ENCODE measurements around the gene LRRC8E.
A peak's percentile ranks its signal among the peaks of the same experiment; 100 is the strongest.

The LRRC8E gene

DNA sequence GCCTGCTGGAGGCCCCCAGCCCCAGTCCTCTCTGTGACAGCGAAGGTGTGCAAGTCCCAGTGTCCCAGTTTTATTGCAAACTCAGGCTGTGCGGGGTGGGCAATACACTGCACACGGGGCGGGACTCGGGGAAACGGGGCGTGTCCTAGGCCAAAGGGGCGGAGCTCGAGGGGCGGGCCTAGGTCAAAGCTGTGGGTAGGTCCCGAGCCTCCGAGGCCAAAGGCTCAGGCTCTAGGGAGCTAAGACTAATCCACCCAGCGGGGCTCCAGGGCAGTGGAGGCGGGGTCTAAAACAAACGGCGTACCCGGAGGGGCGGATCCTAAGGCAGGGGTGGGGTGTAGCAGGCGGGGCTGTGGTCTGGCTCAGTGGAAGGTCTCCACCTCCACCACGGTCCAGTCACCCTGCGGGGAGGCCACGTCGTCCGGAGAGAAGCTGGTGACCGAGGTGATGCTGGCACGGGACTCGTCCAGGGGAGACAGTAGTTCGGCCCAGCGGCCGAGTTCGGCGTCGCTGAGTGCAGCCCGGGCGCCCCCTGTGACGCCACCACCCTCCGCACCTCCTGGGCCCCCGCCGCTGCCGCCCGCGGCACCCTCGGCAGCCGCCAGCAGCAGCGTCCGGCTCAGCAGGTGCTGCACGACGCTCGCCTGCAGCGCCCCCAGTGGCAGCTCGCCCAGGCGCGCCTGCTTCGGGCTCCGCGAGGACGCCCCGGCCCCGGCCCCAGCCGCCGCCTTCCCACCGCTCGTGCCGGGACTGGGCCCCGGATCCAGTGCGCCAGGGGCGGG, 19.4 kb upstream of the LRRC8E start:
- DNase-seq = peak; percentile 61

DNA sequence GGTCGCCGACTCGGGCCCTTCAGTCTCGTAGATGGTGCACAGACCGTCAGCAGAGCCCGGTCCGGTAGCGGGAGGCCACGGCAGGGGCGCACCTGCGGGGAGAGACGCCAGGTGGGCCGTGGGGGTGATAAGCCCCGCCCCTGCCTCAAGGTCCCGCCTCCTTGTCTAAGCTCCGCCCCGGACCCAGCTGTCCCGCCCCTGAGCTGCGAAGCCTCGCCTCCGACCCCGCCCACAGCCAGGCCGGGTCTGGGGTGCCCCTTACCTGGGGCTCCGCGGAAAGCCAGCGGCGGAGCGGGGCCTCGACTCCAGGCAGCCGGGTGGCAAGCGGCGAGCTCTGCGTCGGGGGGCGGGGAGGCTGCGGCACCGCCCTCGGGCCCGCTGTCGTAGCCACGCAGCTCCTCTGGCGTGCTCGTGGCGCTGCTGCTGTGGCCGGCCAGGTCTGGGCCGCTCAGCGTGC, 18.8 kb upstream of the LRRC8E start:
- DNase-seq = peak; percentile 31

DNA sequence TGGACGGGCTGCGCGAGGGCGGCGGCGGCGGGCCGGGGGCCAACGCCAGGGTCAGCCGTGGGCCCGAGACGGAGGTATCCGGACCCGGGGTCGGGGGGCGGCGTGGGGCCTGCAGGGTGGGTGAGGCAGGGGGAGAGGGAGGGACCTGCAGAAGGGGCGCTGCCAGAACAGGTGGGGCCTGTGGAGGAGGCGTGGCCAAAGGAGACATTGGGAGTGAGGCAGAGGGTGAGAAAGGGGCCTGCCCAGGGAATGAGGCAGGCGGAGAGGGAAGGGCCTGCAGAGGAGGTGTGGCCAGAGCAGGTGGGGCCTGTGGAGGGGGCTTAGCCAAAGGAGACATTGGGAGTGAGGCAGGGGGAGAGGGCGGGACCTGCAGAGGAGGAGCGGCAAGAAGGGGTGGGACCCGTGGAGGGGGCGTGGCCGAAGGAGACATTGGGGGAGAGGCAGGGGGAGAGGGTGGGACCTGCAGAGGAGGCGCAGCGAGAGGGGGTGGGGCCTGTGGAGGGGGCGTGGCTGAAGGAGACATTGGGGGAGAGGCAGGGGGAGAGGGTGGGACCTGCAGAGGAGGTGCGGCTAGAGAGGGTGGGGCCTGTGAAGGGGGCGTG, 18.3 kb upstream of the LRRC8E start:
- DNase-seq = no peak

- peak; percentile 38 for DNase-seq
Measured at GRCh38 chr19:7870571-7871436, 17.5 kb upstream of the LRRC8E start.

DNA sequence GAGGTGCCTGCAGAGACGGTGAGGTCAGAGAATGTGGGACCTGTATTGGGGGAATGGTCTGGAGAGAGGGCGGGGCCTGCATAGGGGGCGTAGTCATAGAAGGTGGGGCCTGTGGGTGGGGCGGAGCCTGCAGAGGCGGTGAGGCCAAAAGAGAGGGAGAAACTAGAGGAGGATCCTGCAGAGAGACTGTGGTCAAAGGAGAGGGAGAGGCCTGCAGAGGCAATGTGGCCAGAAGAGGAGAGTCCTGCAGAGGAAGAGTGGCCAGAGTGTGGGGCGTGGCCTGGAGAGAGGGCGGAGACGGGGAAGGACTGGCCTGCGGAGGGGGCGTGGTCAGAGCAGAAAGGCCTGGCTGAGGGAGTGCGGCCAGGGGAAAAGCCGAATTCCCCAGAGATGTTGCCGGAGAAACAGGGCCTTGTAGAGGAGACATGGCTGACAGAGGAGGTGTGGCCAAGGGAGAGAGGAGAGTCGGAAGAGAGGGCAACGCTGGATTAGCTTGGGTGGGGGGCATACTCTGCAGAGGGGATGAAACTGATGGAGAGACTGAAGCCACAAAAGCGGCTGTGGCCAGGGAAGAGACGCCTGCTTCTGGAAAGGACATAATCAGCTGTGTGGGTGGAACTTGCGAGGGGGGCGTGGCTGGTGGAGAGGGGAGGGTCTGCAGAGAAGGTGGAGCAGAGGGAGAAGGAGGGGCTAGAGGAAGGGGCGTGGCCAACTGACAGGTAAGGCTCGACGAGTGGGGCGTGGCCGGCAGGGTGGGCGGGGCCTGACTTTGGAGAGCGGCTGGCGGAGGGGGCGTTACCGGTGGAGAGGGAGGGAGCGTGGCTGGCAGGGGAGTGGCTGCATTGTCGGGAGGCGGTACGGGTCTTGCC, 16.6 kb upstream of the LRRC8E start:
- peak; percentile 81 for DNase-seq

DNA sequence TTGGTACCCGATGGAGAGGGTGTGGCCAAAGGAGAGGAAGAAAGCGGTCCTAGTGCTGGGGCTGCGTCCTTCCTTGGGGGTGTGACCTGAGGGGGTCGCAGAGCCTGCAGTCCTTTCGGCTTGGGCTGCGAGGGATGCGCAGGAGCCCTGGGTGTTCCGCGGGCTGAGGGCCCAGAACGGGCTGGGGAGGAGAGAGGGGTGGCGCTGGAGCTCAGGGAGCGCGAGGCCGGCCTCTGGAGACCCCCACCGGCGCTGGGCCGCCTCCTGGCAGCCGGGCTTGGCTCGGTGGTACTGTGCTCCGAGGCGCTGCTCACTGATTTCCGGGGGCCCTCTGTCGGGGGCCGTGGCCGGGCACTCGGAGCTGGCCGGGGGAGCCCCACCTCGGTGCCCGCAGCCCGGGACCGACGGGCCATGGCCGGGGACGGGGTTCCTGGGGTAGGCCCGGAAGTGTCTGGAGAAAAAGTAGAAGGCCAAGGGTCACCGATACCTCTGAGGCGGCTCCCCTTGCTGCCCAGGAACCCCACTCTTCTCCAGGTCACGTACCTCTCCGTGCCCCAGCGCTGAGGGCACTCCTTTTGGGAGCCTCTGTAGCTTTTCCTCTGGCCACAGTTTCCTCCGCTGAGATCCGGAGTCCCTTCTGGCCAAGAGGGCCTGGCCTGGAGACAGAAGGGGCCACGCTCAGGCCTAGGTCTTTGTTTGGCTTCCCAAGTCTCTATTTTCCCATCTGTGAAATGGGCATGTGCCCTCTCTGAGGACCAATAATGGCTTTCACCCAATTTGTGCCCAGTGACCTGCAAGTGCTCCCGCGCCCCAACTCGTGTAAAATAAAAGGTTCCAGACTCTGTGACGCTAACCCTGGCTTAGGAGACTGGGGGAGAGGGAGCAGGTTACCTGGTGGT, 15.8 kb upstream of the LRRC8E start:
- no peak for DNase-seq

DNA sequence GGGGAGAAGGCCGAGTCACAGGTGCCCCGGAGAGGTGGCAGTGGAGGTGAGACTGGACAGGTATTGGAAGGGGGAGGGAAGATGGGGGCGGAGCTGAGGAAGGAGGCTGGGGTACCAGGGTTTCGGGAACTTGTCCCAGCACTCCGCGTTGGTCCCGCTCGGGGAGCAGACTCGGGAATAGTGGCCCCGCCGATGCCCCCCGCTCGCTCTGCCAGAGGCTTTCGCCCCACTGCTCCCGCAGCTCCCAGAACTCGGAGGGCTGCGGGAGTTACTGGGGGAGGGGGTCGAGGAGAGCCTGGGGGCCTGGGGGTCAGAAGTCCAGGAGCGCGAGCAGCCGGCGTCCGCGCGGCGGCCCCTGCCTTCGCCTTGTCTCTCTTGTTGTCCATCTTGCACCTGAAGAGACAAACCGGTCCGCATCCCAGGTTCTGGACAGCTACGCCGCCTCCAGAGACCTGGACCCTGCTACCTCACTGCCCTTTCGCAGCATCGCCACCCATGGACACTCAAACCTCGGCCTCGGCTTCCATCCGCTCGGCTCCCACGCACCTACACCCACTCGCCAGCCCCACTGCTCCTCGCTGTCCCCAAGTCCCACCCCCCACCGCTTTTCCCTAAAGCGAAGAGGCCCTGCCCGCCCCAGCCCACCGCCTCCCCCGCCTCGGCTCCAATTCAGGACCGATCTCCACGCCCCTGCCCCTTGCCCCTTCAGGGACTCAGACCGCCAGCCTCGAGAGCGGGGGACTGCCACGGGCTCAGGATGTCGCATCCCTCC, 14.8 kb upstream of the LRRC8E start:
- no peak for DNase-seq

GRCh38 chr19:7874076-7874896, 14.0 kb upstream of the LRRC8E start, which contains the start of gene PRR36:
PRR36 (minus strand) TSS chr19:7874390; CDS start chr19:7873689, 701 bp downstream.
- DNase-seq = no peak

GRCh38 chr19:7874897-7875273, 13.4 kb upstream of the LRRC8E start:
- DNase-seq = no peak

DNA sequence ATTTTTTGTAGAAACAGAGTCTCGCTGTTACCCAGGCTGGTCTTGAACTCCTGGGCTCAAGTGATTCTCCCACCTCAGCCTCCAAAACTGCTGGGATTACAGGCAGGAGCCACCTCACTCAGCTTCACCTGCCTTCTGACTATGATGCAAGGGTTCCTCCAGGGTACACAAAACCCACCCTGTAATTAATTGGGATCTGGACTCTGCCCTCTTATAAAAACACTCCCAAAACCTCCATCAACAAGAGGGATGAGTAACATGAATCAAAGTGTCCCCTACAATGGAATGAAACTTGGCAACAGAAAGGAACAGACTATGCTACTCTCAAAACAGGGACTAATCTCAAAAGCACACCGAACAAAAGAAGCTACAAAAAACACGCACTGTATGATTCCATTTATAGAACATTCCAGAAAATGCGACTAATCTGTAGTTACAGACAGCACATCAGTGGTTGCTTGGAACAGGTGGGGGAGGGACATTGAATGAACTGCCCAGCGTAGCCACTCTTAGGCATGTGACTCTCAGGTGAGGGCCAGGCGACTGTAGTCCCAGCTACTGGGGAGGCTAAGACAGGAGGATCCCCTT, 11.0 kb upstream of the LRRC8E start:
- no peak for DNase-seq

GRCh38 chr19:7879111-7879807, 9.1 kb upstream of the LRRC8E start:
- no peak for DNase-seq

- no peak for DNase-seq
Measured at GRCh38 chr19:7879836-7880235, 8.5 kb upstream of the LRRC8E start.

DNA sequence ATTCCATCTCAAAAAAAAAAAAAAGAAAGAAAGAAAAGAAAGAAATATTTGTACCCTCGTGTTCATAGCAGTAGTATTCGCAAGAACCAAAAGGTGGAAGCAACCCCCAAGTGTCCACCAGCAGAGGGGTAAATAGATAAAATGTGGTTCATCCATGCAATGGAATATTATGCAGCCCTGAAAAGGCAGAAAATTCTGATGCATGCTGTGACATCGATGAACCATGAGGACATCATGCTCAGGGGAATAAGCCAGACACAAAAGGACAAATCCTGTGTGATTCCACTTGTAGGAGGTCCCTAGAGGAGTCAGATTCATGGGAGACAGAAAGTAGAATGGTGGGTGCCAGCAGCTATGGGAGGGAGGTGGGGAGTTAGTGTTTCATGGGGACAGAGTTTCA, 6.4 kb upstream of the LRRC8E start:
- DNase-seq = no peak

GRCh38 chr19:7883105-7883504, 5.2 kb upstream of the LRRC8E start:
- no peak for DNase-seq

DNA sequence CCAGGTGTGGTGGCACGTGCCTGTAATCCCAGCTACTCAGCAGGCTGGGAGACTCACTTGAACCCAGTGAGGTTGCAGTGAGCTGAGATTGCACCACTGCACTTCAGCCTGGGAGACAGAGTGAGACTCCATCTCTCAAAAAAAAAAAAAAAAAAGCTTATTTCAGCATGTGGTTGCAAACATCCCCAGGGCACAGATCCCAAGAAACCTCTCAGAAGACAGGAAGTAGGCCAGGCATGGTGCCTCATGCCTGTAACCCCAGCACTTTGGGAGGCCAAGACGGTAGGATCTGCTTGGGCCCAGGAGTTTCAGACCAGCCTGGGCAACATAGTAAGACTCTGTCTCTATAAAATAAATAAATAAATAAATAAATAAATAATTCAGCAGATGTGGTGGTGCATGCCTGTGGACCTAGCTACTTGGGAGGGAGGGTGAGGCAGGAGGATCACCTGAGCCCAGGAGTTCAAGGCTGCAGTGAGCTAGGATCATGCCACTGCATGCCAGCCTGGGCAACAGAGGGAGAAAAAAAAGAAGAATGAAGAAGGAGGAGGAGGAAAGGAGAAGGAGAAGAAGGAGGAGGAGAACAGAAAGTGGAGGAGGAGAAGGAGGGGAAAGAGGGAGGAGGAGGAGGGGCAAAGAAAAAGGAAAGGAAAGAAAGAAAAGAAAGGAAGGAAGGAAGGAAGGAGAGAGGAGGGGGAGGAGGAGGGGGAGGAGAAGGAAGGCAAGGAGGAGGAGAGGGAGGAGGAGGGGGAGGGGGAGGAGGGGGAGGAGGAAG, 4.3 kb upstream of the LRRC8E start:
- no peak for DNase-seq

DNA sequence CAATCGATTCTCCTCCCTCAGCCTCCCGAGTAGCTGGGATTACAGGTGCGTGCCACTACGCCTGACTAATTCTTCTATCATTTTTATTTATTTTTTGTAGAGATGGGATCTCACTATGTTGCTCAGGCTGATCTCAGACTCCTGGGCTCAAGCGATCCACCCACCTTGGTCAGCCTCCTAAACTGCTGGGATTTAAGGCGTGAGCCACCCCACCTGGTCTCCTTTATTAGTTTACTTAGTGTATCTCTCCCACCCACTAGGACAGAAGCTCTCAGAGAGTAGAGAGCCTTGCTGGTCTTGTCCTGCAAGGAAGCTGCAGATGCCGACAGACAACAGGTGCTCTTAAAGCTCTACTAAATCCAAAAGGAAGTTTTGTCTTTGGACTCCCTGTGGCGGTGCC, 2.5 kb upstream of the LRRC8E start:
- DNase-seq = no peak

DNA sequence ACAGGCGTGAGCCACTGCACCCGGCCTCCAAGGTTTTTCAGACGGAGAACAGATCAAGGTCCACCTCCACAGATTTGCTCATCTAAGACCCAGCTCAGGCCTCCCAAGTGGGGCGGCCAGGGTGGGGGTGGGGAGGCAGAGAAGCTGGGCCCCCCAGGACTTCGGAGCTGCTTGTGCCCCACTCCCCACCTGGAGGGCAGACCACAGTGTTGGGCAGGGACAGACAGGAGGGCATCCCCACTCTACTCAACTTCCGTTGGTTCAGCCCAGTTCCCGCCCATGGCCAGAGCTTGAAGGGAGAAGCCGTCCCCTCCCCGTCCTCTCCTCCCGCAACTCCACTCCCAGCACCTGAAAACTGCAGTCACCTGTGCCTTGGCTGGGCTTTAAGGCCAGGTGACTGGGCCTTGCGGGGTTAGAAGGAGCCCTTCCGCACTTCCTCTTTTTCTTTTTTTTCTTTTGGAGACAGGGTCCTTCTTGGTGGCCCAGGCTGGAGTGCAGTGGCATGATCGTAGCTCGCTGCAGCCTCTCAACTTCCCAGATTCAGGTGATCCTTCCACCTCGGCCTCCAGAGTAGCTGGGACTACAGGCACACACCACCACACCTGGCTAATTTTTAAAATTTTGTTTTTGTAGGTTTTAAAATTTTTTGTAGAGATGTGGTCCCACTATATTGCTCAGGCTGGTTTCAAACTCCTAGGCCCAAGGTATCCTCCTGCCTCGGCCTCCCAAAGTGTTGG, 734 bp upstream of the LRRC8E start:
- DNase-seq = no peak

Data from inflammatory macrophage treated with lipopolysaccharide for 4 hours (primary cell).